Measurements from ENCODE around the gene IL17RC. TPM values are rescaled to one million over a fixed set of nuclear protein-coding genes. Genes with fewer than 3 reads are reported as not detected.
A peak's percentile ranks its signal among the peaks of the same experiment; 100 is the strongest.

Gene IL17RC
- total RNA-seq, 2 donors from 2014 or later = 40.7 to 60.3 TPM

GRCh38 chr3:9887480-9887879 is 29.4 kb upstream of the IL17RC start:
- ATAC-seq (no peak), DNase-seq (no peak)
- Histone ChIP-seq H3K27me3 (no peaks in the 10 kb centered on the region), H3K36me3 (replicated peaks in 1 of 2; ENCODE audit: insufficient read depth in 1 of 2, low read depth in 2 of 2) (no peaks in the 10 kb centered on the region), H3K9me3 (no peaks in the 10 kb centered on the region), H3K4me3 (no peak overlapping the region), H3K27ac (no peak overlapping the region), H3K4me1 (peaks cover 11% of the 10 kb centered on the region)
- WGBS, 2 donors = 66 to 83% methylated on average over 5 of the region's 5 CpGs
- intact Hi-C loops (cut with DNase I) = no loop called here
- TF ChIP-seq POLR2A (IDR thresholded peaks at IDR 0.05) = no peak
- no peak for TF ChIP-seq CTCF (IDR thresholded peaks at IDR 0.05)

DNA sequence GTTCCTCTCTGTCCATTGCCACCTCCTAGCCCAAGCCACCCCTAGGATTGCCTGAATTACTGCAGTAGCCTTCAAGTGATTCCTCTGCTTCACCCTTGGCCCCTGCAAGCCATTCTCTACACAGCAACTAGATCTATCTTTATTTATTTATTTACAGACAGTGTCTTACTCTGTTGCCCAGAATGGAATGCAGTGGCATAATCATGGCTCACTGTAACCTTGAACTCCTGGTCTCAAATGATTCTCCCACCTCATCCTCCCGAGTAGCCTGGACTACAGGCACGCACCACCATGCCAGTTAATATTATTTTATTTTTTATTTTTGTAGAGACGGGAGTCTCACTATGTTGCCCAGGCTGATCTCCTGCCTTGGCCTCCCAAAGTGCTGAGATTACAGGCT is 28.4 kb upstream of the IL17RC start:
- H3K4me1 ChIP-seq = peaks cover 12% of the 10 kb centered on the region
- no peak overlapping the region for H3K27ac ChIP-seq
- H3K27me3 ChIP-seq = no peaks in the 10 kb centered on the region
- DNase-seq = no peak
- TF ChIP-seq CTCF (IDR thresholded peaks at IDR 0.05) (no peak), POLR2A (IDR thresholded peaks at IDR 0.05) (no peak)
- no peaks in the 10 kb centered on the region for H3K36me3 ChIP-seq (replicated peaks in 1 of 2; ENCODE audit: insufficient read depth in 1 of 2, low read depth in 2 of 2)
- H3K9me3 ChIP-seq = no peaks in the 10 kb centered on the region
- H3K4me3 ChIP-seq = no peak overlapping the region
- intact Hi-C loops (cut with DNase I) = no loop called here
- WGBS, 2 donors = 67 to 71% methylated on average over 3 of the region's 3 CpGs
- no peak for ATAC-seq

DNA sequence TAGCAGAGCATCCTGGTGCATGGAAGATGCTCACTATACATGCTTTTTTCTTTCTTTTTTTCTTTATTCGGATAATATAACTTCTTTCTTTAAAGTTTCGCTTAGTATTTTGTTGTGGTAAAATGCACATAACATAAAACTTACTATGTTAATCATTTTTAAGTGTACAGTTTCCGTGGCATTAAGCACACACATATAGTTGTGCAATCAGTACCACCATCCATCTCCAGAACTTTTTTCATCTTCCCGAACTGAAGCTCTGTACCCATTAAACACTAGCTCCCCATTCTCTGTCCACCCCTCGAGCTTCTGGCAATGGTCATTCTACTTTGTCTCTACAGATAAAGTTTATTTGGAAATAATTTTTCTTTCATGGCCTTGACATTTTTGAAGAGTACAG is 27.5 kb upstream of the IL17RC start:
- no peak for ATAC-seq
- no peak for DNase-seq
- no peaks in the 10 kb centered on the region for H3K27me3 ChIP-seq
- H3K36me3 ChIP-seq (replicated peaks in 1 of 2; ENCODE audit: insufficient read depth in 1 of 2, low read depth in 2 of 2) = no peaks in the 10 kb centered on the region
- WGBS, 2 donors = 61 to 63% methylated on average over 5 of the region's 5 CpGs
- no peak for TF ChIP-seq POLR2A (IDR thresholded peaks at IDR 0.05)
- TF ChIP-seq CTCF (IDR thresholded peaks at IDR 0.05) = no peak
- peaks cover 12% of the 10 kb centered on the region for H3K4me1 ChIP-seq
- H3K27ac ChIP-seq = no peak overlapping the region
- no peaks in the 10 kb centered on the region for H3K9me3 ChIP-seq
- intact Hi-C loops (cut with DNase I) = no loop called here
- no peak overlapping the region for H3K4me3 ChIP-seq

- Histone ChIP-seq H3K4me3 (peak within 1 kb of the TSS; percentile 88 to 100), H3K27ac (peak within 1 kb of the TSS; percentile 88 to 96 (median 92)), H3K4me1 (peaks cover 12% of the 10 kb centered on the region), H3K9me3 (no peaks in the 10 kb centered on the region), H3K27me3 (no peaks in the 10 kb centered on the region), H3K36me3 (replicated peaks in 1 of 2; ENCODE audit: insufficient read depth in 1 of 2, low read depth in 2 of 2) (no peaks in the 10 kb centered on the region)
- TF ChIP-seq POLR2A (IDR thresholded peaks at IDR 0.05) (peak; percentile 70 to 93 (median 89)), CTCF (IDR thresholded peaks at IDR 0.05) (peak in 2 of 7 experiments; percentile 6 to 13)
- ATAC-seq (peak; percentile 99), DNase-seq (peak; percentile 89 to 92 (median 90))
- intact Hi-C loops (cut with DNase I) = no loop called here
- WGBS, 2 donors = 0% methylated on average over 9 to 48 of the region's 62 CpGs
Observed at GRCh38 chr3:9890249-9891071, 26.4 kb upstream of the IL17RC start, which contains the start of gene JAGN1. JAGN1 (plus strand) TSS chr3:9890610; CDS start chr3:9890723, 113 bp downstream.

All from body of pancreas (tissue), 4 donors.